Lower lobe of right lung (tissue), 2 donors: Measurements from ENCODE around the gene DKK2. TPM values are rescaled to one million over a fixed set of nuclear protein-coding genes. Genes with fewer than 3 reads are reported as not detected.

Experiments
- ATAC-seq, 2 donors: fragments of 200-7000 bp; cut with Tn5 transposase; one replicate each; pipeline ENCODE4 v1.9.1; 2020 to 2022; ENCODE audit warnings: mild to moderate bottlenecking in 2 of 2, moderate library complexity in 2 of 2
- DNase-seq: peaks from one replicate; pipeline ENCODE4 v3.0.0-alpha.2; 2020
- H3K27ac ChIP-seq: fragments of 200-600 bp; one replicate; pipeline ENCODE4 v1.8.0; 2022
- H3K27me3 ChIP-seq: fragments of 200-600 bp; one replicate; pipeline ENCODE4 v1.8.0; 2022; ENCODE audit warnings: low read depth
- H3K36me3 ChIP-seq: fragments of 200-600 bp; one replicate; pipeline ENCODE4 v1.8.0; 2022; ENCODE audit warnings: mild to moderate bottlenecking
- H3K4me1 ChIP-seq: fragments of 200-600 bp; one replicate; pipeline ENCODE4 v1.8.0; 2022
- H3K4me3 ChIP-seq: fragments of 200-600 bp; one replicate; pipeline ENCODE4 v1.8.0; 2022; ENCODE audit warnings: mild to moderate bottlenecking
- H3K9me3 ChIP-seq: fragments of 200-600 bp; one replicate; pipeline ENCODE4 v1.8.0; 2022
- intact Hi-C: fragments of 100-400 bp; cut with DNase I; formaldehyde crosslinking; loops from one replicate; pipeline ENCODE4 v1.11.0; 2022
- total RNA-seq: library from RNA; stranded (reverse); fragmentation: NEBNext Ultra II Directional; extraction: Animal tissue kit (Norgen Biotek cat#: 25700); gene quantifications from one replicate; pipeline ENCODE4 v1.2.1, GENCODE V29; 2021
- TF ChIP-seq, protein P1 (sequence below): fragments of 200-600 bp; IDR thresholded peaks from one replicate; pipeline ENCODE4 v1.8.0; 2022; ENCODE audit warnings: antibody characterized with exemption, mild to moderate bottlenecking
- donor health status: DM: no; HTN: yes; CAD: no; lungs with severe emphysema.

DKK2 gene
- total RNA-seq, 1 donor from 2014 or later = 11.9 TPM

DNA sequence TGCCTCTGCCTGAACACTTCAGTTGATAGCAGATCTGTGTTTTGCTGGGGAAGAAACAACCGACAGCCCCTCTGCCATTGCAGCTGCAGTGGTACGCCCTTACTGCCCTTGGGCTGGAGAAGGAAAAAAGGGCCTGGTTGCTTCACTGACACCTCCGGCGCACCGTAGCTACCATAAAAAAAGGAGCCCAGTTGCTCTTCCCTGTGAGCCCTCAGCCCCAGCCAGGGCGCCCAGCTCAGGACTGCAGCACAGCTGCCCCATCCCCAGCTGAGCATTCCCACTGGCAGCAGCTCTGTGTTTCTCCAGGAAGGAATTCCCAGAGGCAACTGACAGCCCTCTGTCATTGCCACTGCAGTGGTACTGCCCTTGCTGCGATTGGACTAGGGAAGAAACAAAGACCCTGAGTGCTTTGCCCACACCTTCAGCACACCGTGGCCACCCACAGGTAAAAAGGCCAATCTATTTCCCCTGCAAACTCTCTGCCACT is 142.7 kb downstream of the DKK2 start:
- TF ChIP-seq, protein P1, sequence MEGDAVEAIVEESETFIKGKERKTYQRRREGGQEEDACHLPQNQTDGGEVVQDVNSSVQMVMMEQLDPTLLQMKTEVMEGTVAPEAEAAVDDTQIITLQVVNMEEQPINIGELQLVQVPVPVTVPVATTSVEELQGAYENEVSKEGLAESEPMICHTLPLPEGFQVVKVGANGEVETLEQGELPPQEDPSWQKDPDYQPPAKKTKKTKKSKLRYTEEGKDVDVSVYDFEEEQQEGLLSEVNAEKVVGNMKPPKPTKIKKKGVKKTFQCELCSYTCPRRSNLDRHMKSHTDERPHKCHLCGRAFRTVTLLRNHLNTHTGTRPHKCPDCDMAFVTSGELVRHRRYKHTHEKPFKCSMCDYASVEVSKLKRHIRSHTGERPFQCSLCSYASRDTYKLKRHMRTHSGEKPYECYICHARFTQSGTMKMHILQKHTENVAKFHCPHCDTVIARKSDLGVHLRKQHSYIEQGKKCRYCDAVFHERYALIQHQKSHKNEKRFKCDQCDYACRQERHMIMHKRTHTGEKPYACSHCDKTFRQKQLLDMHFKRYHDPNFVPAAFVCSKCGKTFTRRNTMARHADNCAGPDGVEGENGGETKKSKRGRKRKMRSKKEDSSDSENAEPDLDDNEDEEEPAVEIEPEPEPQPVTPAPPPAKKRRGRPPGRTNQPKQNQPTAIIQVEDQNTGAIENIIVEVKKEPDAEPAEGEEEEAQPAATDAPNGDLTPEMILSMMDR = no peak
- ATAC-seq (no peak), DNase-seq (no peak)
- Histone ChIP-seq H3K36me3 (no peaks in the 10 kb centered on the region), H3K9me3 (no peaks in the 10 kb centered on the region), H3K4me3 (no peak overlapping the region), H3K27me3 (no peaks in the 10 kb centered on the region), H3K27ac (no peak overlapping the region), H3K4me1 (no peaks in the 10 kb centered on the region)
- intact Hi-C loops = no loop called here

DNA sequence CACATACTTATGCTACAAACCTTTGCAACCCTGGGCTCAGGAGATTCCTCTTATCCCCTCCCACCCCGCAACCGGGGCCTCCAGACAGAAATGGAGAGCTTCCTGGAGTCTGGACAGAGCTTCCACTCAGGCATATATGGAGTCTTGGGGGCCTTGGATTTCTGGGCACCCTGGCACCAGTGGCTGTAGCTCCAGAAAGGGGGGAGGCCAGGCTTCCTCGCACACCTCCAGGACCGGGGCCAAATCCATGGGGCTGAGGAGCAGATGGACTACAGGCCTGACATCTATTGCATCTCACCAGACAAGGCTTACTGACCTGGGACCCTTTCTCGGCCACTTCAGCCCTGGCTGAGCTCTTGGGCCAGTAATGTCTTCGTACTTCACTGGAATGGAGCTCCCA is 143.3 kb downstream of the DKK2 start:
- Histone ChIP-seq H3K4me1 (no peaks in the 10 kb centered on the region), H3K4me3 (no peak overlapping the region), H3K9me3 (no peaks in the 10 kb centered on the region), H3K27ac (no peak overlapping the region), H3K36me3 (no peaks in the 10 kb centered on the region), H3K27me3 (no peaks in the 10 kb centered on the region)
- intact Hi-C loops = no loop called here
- no peak for DNase-seq
- ATAC-seq = no peak
- TF ChIP-seq, protein P1 = no peak

DNA sequence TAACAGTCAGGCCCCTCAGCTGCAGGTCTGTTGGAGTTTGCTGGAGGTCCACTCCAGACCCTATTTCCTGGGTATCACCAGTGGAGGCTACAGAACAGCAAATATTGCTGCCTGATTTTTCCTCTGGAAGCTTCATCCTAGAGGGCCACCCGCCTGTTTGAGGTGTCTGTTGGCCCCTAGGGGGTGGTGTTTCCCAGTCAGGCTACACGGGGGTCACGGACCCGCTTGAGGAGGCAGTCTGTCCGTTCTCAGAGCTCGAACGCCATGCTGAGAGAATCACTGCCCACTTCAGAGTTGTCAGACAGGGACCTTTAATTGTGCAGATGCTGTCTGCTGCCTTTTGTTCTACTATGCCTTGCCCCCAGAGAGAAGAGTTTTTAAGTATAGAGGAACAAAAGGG is 160.8 kb downstream of the DKK2 start:
- TF ChIP-seq, protein P1 = no peak
- H3K27me3 ChIP-seq = no peaks in the 10 kb centered on the region
- DNase-seq (no peak), ATAC-seq (no peak)
- no peaks in the 10 kb centered on the region for H3K36me3 ChIP-seq
- intact Hi-C loops = no loop called here
- H3K4me1 ChIP-seq = no peaks in the 10 kb centered on the region
- H3K9me3 ChIP-seq = no peaks in the 10 kb centered on the region
- H3K4me3 ChIP-seq = no peak overlapping the region
- no peak overlapping the region for H3K27ac ChIP-seq
